Measurements from ENCODE around the gene SLC46A1. TPM values are rescaled to one million over a fixed set of nuclear protein-coding genes. Genes with fewer than 3 reads are reported as not detected.

Gene SLC46A1
- polyA plus RNA-seq, 3 donors = 11.4 to 16.8 (median 14.9) TPM

DNA sequence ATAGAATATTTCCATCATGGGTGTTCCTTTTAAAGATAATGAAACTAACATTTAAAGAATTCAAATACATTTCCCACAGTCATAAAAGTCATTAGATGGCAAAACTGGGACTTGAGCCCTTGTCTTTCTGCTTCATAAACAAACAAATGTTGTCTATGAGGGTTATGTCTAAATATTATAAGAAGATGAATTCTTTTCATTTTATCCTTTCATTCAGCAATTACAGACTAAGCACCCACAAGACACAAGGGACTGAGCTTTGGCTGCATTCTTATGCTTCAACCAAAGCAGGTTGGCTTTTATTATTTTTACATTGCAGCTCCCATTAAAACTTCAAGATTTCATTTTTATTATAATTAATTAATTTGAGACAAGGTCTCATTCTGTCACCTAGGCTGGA is 19.6 kb downstream of the SLC46A1 start:
- DNase-seq = no peak

DNA sequence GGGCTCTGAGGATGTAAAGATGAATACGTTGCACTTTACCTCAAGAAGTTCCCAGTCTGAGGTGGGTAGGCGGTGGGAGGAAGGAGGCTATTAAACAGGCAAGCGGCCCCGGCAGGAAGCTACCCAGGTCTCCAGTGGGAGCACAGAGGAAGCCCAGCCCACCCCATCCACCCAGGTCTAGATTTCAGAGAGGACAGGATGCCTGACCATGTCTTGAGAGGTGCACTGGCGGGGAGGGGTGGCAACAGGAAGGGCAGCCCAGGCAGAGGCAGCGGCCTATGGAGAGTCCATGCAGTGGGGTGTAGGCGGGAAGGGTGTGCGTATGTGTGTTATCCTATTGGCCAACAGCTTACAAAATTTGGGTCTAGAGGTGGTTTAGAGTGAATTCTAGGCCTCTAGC is 20.6 kb downstream of the SLC46A1 start:
- DNase-seq = no peak

DNA sequence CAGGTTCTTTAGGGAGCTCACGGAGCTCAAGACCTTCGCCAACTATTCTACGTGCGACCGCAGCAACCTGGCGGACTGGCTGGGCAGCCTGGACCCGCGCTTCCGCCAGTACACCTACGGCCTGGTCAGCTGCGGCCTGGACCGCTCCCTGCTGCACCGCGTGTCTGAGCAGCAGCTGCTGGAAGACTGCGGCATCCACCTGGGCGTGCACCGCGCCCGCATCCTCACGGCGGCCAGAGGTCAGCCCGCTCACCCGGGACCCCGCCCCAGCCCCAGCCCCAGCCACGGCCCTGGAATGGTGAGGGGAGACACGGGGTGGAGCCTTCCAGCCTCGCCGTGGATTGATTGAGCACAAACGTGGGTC is 21.0 kb downstream of the SLC46A1 start:
- DNase-seq = no peak

DNA sequence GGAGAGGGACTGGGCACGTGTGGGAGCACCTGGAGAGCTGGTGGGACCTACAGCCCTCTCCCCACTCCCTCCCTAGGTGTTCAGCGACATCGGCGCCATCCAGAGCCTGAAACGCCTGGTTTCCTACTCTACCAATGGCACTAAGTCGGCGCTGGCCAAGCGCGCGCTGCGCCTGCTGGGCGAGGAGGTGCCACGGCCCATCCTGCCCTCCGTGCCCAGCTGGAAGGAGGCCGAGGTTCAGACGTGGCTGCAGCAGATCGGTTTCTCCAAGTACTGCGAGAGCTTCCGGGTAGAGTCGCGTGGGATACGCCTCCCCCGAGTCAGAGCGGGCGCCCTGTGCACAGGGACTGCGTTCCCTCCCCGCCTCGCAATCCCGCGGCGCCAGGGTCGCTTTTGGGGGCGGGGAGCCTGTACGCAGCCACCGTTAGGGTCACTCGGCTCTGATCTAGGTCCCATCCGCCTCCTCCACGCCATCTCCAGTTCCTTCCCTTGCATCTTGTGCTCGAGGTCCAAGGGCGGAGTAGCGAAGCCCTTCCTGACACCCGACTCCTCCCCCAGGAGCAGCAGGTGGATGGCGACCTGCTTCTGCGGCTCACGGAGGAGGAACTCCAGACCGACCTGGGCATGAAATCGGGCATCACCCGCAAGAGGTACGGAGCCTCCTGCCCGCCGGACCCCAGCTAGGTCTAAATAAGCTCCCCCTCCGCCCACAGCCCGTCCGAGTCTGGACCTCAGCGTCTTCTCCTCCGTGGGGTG is 21.6 kb downstream of the SLC46A1 start:
- DNase-seq = no peak

DNA sequence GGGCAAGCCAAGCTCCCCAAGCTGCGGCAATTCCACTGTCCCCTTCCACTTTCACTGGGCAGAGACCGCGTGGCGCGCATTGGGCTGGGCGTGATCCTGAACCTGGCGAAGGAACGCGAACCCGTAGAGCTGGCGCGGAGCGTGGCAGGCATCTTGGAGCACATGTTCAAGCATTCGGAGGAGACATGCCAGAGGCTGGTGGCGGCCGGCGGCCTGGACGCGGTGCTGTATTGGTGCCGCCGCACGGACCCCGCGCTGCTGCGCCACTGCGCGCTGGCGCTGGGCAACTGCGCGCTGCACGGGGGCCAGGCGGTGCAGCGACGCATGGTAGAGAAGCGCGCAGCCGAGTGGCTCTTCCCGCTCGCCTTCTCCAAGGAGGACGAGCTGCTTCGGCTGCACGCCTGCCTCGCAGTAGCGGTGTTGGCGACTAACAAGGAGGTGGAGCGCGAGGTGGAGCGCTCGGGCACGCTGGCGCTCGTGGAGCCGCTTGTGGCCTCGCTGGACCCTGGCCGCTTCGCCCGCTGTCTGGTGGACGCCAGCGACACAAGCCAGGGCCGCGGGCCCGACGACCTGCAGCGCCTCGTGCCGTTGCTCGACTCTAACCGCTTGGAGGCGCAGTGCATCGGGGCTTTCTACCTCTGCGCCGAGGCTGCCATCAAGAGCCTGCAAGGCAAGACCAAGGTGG is 24.7 kb downstream of the SLC46A1 start:
- no peak for DNase-seq

DNA sequence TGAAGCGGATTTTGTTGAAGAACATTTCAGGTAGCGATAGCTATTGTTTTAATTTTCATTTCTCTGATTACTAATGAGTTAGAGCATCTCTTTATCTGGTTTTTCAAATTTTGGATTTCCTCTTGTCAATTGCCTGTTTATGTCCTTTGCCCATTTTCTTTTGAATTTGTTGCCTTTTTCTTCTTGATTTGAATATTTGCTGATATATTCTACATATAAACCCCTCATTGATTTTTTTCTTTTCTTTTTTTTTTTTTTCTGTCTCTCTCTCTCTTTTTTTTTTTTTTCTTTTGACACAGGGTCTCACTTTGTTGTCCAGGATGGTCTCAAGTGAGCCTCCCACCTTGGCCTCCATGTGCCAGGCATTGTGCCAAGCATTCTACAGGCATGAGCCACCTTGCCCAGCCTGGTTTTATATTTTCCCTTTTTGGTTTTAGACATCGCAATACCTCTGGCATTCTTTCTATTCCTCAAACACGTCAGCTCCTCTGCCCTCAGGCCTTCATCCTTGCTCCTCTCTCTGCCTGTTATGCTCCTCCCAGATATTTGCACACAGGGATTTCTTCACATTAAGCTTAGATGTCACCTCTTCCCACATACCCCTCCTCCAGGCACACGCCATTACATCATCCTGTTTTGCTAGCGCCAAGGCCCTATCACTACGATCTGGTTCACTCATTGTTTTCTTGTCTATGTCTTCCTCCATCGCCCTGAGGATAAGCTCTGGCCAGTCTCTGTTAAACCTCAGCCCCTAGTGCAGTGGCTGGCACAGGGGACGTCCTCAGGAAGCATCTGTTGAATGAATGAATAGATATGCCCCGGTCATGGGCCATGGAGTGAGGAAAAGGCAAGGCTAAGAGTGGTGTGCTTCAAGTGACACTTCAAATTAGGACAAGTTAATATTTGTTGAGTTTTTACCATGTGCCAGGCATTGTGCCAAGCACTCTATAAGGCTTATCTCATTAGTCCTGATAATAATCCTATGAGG is 25.9 kb downstream of the SLC46A1 start:
- no peak for DNase-seq

DNA sequence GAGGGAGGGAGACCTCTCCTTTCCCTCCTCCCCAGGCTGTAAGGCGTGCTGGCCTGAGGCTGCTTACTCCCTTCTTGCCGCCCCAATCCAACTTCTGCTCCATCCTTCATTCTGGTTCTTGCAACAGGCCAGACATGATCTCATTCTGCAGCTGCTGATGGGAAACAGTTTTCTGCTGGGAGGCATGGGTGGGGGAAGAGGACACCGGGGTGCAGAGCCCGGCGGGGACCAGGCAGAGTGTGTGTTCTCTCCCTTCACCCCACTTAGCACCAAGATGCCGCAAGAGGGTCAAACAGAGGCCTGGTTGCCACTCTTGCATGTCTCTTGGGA is 33.1 kb downstream of the SLC46A1 start:
- no peak for DNase-seq

DNA sequence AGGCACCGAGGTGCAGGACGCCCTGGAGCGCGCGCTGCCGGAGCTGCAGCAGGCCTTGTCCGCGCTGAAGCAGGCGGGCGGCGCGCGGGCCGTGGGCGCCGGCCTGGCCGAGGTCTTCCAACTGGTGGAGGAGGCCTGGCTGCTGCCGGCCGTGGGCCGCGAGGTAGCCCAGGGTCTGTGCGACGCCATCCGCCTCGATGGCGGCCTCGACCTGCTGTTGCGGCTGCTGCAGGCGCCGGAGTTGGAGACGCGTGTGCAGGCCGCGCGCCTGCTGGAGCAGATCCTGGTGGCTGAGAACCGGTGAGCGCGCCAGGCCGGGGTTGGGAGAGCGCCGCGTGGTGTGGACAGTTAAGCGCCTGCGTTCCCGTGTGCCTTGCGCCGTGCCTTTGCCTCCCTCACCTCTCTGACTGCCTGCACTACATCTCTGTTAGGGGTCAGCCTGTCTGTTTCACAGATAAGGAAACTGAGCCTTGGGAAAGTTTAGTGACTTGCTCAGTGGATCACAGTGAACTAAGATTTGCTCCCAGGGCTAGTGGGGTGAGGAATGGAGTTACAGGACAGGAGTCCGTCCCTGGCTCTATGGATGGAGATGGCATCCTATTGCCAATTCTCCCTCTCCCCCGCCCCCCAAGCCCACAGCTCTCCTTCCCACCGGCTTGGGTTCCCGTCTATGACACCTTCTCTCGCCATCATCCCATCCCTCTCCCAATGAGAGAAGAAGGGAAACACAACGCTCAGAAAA is 33.6 kb downstream of the SLC46A1 start:
- no peak for DNase-seq

DNA sequence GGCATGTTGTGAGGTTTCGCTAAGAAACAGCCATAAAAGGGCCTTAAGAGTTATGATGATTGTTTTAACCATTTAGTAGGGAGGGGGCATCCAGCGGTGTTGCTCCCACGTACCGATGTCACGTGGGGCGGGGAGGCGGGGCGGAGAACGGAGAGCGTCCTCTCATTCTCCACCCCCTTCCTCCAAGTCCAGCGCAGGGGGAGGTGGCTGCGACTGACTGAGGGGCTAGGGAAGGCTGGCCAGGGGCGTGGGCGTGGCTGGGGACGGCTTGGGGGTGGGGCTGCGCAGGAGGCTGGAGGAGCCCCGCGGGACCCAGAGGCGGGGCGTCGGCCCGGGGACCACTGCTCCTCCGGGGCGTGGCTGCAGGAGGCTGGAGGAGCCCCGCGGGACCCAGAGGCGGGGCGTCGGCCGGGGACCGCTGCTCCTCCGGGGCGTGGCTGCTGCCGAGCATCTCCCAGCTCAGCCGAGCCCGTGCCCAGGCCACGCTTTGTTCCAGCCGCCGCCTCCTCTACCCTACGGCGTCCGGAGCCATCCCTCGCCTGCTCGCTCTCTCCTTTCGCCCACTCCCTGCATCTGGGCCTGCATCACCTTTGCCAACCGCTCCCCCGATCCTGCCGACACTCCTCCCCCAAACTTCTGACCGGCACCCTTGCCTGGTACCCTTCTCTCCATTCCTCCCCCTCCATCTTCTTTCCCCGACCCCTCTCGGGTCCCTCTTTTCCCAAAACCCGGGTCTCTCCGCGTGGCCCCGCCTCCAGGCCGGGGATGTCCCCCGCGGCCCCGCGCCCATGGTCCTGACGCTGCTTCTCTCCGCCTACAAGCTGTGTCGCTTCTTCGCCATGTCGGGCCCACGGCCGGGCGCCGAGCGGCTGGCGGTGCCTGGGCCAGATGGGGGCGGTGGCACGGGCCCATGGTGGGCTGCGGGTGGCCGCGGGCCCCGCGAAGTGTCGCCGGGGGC is 34.5 kb downstream of the SLC46A1 start, which contains the start of gene SARM1:
TSS of gene SARM1 (plus strand) at position 450 of the 958 bp plus-strand sequence. CDS start at position 789, 339 bp downstream.
- DNase-seq = peak; percentile 92

DNA sequence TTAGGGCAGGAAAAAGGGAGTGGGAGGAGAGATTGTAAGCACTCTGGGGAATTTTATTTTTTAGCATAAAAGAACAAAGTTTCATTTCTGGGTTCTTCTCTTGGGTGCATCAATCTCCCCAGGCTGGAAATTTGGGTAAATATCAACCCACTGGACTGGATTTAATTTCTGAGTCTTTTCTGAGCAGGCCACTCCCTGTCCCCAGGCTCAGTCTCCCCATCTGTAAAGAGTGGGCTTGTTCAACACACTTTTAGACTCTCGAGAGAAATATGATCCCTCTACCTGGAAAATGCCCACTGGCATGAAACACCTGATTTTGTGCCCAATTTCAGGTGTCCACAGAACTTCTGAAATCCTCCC is 35.3 kb downstream of the SLC46A1 start:
- DNase-seq = no peak

DNA sequence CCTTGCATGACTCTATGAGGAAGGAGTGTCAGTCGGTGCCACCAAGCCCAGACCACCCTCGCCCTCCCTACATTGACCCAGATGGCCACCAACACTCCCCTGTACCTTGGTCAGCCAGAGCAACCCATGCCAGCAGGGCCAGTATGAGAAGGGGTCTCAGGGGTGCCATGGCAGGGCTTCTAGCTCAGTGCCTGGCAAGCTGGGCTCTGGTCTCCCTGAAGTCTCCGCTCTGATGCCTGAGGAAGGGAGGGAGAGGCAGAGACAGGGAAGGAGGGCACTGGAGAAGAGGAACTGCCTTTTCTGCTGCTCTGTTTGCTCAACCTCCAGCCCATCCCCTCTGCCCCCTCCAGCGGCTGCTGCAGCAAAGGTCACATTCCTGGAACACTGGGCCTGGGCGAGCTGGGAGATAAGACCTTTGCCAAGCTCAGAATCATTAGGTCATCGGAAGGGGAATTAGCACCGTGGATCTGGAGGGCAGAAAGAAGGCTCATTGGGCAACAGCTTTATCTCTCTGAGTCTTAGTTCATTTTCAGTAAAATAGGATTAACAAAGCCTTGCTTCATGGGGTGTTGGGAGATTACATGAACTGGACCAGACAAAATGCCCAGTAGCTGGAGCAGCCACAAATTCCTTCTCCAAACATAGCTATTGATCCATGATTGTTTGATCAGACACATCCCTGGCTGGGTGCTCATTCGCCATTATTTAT is 35.8 kb downstream of the SLC46A1 start, which contains the start of gene VTN:
TSS of gene VTN (minus strand) at position 273 of the 709 bp plus-strand sequence. CDS start at position 169, 104 bp downstream.
- DNase-seq = no peak

DNA sequence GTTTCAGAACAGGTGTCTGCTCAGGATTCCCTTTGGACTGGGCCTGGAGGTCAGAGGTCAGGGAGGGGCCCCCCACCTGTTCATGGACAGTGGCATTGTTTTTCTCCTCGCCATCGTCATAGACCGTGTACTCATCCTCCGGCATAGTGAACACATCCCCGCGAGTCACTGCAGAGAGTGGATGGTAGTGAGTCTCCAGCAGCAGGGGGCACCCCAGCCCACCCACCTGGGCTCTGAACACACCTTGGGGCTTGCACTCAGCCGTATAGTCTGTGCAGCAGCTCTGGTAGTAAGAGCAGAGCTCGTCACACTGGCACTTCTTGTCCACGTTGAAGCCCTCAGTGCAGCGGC is 36.4 kb downstream of the SLC46A1 start:
- DNase-seq = no peak

DNA sequence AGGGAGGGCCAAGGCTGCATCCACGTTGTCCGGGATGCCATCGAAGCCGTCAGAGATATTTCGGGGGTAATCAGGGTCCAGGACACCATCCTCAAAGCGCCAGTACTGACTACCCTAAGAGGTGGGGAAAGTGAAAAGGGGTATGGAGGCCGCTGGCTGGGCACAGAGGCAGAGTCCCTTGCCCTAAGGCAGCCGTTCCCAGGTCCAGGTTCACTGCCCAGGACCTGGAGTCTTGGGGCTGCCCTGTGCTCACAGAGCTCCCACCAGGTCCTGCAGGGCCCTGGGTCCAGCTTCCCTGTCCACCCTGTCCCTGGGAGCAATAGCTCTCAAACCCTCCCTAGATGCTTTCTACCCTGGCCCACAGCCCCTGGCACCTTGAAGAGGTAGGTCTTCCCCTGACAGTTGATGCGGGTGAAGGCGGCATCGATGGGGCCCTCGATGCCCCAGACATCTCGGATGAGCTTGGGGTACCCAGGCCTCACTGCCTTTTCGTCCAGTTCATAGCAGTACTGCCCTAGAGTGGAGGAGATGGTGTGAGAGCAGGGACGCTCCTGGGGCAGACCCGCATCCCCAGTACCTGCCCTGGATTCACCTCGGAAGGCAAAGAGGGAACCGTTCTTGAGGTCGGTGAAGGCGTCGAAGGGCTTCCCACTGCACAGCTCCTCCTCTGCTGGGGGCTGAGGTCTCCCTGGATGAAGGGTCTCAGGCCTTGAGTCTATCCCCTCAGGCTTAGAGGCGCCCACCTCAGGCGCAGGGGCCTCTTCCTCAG is 36.9 kb downstream of the SLC46A1 start:
- DNase-seq = no peak

DNA sequence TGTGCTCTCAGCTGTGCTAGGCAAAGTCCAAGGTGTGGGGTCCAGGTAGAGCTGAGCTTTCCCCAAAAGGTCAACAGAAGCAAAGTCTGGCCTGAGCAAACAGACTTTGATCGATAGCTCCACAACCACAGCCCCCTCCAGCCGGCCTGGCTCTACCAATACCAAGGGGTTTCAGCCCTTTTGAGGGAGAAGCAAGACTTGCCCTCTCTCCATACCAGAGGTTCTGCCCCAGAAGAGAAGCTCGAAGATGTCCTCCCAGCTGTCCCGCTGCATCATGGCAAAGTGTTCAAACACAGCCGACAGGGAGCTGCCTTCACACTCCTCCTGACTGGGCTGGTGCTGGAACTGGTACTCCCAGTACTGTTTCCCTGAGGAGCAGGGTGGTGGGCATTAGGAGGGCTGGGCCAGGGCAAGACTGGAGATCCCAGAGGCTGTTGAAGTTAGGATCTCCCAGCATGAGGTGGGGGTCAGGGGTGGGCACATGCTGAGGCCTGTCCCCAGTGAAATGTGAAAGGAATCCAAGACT is 37.6 kb downstream of the SLC46A1 start:
- no peak for DNase-seq

DNA sequence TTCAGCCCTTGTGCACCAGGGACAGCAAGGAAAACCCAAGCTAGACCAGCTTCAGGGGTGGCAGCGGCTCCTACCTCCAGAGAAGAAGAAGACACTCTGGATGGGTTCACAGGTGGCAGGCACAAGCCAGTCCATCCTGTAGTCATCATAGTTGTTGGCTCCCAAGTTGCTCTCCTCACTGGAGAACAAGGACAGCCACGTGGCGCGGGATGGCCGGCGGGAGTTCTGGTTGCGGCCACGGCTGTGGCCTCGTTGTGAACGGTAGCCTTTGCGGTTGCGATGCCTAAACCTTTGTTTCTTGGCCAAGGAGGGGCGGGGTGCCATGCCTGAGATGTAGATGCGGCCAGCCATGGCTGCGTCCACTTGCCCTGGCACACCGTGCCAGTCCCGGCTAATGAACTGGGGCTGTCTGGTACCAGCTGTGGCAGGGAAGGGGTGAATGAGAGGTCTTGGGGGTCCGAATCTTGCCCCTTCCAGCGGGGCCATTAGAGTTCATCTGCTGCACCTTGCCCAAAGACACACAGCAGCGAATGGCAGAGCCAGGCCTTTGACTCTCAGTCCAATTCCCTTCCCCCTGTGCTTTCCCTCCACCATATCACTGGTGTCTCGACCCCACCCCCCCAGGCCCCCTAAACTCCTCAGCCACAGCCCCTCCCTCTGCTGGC is 38.2 kb downstream of the SLC46A1 start:
- DNase-seq = no peak

DNA sequence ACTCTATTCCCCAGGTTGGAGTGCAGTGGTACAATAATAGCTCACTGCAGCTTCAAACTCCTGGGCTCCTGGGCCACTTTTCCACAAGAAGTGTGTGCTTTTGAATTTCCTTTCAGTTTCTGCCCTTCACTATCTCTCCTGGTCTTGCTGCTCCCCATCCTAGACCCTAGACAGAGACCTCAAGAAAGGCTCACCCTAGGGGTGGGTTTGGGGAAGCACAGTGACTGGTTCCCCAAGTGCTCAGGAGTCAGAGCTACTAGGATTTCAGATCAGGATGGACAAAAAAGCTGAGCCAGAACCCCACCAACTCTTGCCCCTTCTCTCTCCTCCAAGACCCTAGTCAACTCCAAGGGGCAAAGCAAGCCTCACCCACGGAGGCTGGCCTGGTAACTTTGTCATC is 39.4 kb downstream of the SLC46A1 start:
- no peak for DNase-seq

DNA sequence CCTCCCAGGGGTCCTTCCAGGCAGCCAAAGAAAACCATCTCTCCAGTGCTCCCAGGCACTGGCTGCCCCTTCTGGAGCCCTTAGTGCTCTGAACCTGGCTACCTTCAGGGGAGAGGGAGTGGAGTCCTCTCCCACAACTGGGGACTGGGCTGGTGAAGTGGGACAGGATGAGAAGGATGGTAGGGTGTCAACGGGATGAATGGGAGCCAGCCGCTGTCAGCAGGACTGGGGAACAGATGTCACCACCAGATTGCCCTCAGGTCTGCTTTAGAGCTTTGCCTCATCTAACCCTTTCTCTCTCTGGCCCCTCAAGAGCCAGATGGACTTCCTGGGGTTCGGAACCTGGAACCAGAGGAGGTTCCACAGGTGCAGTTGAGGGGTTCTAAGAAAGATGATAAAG is 40.5 kb downstream of the SLC46A1 start:
- DNase-seq = no peak

DNA sequence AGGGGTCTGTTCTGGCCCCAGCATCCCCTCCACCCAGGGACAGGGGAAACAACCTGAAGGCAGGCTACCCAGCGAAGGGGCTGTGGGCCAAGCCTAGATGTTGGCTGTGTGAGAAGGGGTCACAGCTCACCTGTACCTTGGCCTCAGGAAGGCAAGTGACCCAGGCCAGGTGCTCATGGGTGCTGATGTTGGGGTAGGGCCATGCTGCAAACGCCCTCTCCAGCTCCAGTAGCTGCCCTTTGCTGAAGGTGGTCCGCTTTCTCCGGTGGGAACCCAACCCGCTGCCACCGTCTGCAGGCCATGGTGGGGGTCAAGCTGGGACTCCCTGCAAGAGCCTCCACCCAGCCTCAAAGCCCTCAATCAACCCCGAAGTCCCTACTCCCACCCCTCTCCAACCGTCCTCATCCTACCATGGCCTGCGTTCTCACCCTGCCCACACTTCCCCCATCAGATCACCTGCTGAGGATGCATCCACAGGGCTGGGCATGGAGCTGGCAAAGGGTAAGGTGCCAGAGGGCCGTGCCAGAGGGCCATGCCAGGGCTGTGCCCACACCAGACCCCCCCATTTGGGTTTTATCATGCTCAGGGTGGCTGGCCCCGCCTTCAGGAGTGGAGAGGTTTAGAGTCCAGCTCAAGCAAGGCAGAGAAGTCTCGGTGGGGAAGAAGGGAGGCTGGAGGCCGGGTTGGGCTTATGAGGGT is 41.2 kb downstream of the SLC46A1 start, which contains the start of gene SEBOX:
TSS of gene SEBOX (minus strand) at position 535 of the 699 bp plus-strand sequence. CDS start at position 487, 48 bp downstream.
- no peak for DNase-seq

Measured in renal pelvis (tissue), 4 donors.